HG02870 (cell line): ENCODE data around the gene ADM5.

ENCODE experiments used
- ATAC-seq: cut with Tn5 transposase; IDR thresholded peaks from one replicate; pipeline ENCODE4 v1.9.1; 2021; ENCODE audit warnings: mild to moderate bottlenecking, moderate library complexity; ENCODE audit not compliant: unreplicated experiment

The ADM5 gene

GRCh38 chr19:49689133-49690078 is at the start of gene ADM5:
TSS of gene ADM5 (plus strand) at chr19:49689594. CDS start at chr19:49689838, 244 bp downstream.
- no peak for ATAC-seq

- ATAC-seq = peak; percentile 67
Measured at GRCh38 chr19:49640113-49640898, 49.1 kb upstream of the ADM5 start, which contains the start of gene RRAS. TSS of gene RRAS (minus strand) at chr19:49640143. CDS start at chr19:49640098, 45 bp downstream.

GRCh38 chr19:49641688-49642491 is 47.5 kb upstream of the ADM5 start, which contains the start of gene SCAF1:
TSS of gene SCAF1 (plus strand) at chr19:49642209. CDS start at chr19:49645027, 2,818 bp downstream.
- ATAC-seq = peak; percentile 47

- ATAC-seq = no peak
Measured at GRCh38 chr19:49642492-49643035, 46.8 kb upstream of the ADM5 start.

GRCh38 chr19:49643466-49643865 is 45.9 kb upstream of the ADM5 start:
- ATAC-seq = no peak

GRCh38 chr19:49645592-49645991 is 43.8 kb upstream of the ADM5 start:
- ATAC-seq = no peak

GRCh38 chr19:49645995-49646394 is 43.4 kb upstream of the ADM5 start:
- ATAC-seq = no peak

- ATAC-seq = no peak
Measured at GRCh38 chr19:49646586-49646985, 42.8 kb upstream of the ADM5 start.

- ATAC-seq = no peak
Measured at GRCh38 chr19:49651029-49651819, 38.2 kb upstream of the ADM5 start.

GRCh38 chr19:49651820-49652550 is 37.4 kb upstream of the ADM5 start:
- no peak for ATAC-seq

GRCh38 chr19:49652551-49653465 is 36.6 kb upstream of the ADM5 start:
- ATAC-seq = no peak

GRCh38 chr19:49653466-49653806 is 36.0 kb upstream of the ADM5 start:
- ATAC-seq = no peak

- no peak for ATAC-seq
Measured at GRCh38 chr19:49654581-49654980, 34.8 kb upstream of the ADM5 start.

GRCh38 chr19:49655570-49656455 is 33.6 kb upstream of the ADM5 start:
- no peak for ATAC-seq

- no peak for ATAC-seq
Measured at GRCh38 chr19:49656456-49657109, 32.8 kb upstream of the ADM5 start.

- no peak for ATAC-seq
Measured at GRCh38 chr19:49657493-49658138, 31.8 kb upstream of the ADM5 start.
